ENCODE data around the gene CECR2.

CECR2 gene

GRCh38 chr22:17368554-17369438 lies 464 bp upstream of the CECR2 start:
- DNase-seq: peak; percentile 44

GRCh38 chr22:17370026-17370765 lies 936 bp downstream of the CECR2 start:
- no peak for DNase-seq

DNA sequence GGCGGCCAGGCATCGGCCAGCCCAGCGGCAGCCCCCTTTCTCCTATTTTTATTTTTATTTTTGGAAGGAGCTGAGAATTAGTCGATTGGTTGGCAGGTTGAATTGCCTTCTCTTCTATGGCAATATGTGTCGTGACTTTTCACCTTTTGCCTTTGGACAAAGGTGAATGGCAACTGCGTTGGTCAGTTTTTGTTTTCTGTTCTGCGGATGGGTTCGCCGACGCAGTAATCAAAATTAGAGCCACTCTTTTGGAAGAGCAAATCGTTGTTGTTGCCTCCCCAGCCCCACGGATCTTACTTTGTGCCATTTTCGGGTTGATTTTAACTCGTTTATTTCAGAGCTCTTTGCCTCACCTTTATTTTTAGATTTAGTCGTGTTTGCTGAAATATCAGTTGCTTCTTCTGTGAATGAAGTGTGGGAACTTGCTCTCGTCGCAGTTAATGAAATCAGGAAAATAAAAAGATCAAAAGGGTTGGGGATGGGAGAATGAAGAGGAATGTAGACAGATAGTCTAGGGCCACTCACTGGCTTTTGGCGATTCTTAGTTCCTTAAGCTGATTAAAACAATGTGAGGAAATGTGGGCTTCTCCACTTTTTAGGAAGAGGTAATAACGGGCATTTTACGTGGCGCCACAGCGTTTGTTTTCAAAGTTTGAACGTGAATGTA lies 1.6 kb downstream of the CECR2 start:
- no peak for DNase-seq

DNA sequence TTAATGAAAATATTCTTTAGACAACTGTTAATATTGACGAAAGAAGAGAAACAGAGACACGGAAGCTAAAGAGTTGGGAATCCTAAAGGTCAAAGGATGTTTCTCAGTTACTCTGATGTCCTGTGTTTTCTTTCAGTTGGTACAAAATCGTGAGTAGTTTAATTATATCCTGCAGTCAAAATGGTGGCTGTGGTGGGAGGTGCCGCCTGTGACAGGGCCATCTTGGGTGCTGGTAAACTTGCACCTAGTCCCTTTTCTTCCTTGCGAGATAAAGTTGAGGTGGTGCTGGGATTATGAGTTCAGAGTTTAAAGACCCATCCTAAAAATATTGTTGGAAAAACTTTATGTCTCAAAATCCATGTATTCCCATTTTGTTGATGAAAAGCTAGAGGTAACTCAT lies 2.2 kb downstream of the CECR2 start:
- DNase-seq: peak; percentile 10

DNA sequence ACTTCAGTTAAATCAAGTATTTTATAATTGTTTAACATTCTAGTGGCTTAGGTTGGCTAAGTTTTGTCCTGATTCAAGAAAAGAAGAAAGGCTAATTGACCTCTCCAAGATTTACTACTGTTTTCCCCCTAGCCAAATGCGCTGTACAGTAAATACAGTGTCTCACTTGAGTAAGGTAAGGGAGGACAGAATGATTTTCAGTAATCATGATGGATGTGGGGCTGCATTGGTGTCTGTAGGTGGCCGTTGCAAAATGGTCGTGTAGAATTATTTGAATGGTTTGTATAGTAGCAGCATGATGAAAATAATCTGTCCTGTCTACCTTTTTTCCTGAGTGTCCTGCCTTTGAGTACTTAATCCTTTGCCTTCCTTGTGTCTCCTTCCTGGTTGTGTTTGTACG lies 4.6 kb downstream of the CECR2 start:
- DNase-seq: peak; percentile 41

GRCh38 chr22:17375914-17376614 lies 6.8 kb downstream of the CECR2 start:
- DNase-seq: no peak

DNA sequence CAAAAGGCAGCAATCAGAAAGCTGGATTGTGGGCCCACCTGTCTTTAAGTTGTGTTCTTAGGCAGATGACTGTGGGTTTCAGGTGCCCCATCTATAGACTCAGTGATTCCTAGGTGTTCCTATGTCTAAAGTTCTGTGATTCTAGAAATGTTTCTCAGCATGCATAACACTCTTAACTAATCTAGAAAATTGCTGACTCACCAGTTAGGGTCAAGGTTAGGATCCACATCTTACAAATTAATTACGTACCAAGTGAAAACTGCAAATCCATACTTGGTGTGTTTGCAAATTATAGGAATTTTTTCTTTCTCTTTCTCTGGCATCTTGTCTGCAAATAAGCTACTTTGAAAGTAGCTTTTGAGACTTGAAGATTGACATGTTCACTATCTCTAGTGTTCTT lies 7.7 kb downstream of the CECR2 start:
- no peak for DNase-seq

GRCh38 chr22:17379944-17380343 lies 10.7 kb downstream of the CECR2 start:
- DNase-seq: no peak

DNA sequence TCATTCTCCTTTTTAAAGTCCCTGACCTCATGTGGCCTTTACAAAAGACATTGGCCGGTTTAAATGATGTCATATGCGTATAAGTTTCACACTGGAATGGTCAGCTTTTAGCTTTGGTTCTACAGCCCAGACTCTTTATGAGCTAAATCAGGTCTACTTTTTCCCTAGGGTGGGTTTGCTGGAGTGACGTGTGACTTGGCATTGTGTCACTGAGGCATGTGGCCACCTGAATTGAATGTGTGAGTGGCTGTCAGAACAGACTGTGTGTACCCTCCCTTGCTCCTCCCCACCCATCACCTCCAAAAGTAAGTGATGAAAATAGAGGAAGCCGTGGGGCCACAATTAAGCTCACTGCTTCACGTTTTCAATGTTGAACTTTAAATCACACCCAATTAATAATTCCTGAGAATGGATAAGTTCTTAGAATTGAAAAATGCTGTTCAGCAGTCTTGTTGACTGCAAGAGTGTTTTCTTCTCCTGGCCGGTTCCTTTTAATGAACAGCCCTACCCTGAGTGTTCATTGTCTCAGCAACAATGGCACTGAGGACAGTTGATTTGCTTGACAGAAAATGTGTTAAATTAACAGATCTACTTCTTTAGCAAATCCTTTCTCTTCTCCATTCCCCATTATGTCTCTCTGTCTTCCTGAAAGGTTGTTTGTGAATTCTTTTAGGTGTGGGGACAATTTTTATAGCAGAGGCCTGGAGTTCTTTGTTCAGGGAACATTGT lies 11.3 kb downstream of the CECR2 start:
- DNase-seq: no peak

DNA sequence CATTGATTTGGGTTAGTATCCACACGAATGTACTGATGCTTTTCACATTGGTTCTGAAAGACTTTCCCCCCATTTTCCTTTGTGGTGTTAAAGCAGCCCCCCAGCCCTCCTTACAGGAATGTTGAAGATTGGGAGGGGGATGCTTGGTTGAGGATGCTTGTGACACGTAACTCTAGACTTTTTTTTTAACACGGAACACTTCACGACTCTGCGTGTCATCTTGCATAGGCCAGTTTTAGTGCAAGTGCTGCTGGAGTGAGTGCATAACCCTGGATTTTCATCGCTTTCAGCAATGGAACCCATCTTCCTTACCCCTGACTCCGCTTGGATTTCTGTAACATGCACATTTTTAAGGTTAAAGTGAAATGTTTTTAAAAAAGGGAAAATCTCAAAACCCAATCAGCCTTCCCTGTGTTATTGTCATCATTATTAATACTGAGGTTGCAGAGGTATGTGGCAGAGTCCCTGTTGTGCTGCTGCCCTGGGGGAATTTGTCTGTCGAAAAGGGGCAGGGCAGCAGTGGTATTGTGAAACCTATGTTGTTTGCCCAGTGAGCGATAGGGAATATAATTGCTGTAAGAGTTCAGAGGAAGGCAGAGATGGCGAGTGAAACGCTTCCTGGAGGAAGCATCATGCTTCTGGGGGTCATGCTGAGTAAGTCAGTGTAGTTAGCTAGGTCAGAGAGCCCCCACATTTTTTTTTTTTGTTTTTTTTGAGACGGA lies 12.1 kb downstream of the CECR2 start:
- no peak for DNase-seq

GRCh38 chr22:17384612-17385330 lies 15.5 kb downstream of the CECR2 start:
- no peak for DNase-seq

GRCh38 chr22:17387356-17387755 lies 18.1 kb downstream of the CECR2 start:
- DNase-seq: peak; percentile 38

- DNase-seq: no peak
These were observed 19.0 kb downstream of the CECR2 start for GRCh38 chr22:17388235-17388634.

DNA sequence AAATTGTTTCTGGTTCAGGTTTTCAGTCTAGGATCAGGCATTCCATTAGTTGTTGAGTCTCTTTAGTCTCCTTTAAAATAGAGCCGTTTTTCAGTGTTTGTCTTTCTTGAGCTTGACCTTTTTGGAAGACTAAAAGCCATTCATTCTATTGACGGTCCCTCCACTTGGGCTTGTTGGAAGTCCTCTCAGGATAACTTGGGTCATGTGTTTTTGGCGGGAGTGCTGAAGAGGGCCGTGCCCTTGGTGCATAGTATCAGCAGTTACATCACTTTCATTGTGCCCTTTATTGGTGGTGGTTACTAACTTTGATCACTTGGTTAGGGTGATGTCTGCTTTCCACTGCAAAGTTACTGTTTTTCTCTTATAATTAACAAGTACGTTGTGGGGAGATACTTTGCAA lies 20.8 kb downstream of the CECR2 start:
- no peak for DNase-seq

- DNase-seq: no peak
These were observed 27.3 kb downstream of the CECR2 start for GRCh38 chr22:17396516-17396915.

DNA sequence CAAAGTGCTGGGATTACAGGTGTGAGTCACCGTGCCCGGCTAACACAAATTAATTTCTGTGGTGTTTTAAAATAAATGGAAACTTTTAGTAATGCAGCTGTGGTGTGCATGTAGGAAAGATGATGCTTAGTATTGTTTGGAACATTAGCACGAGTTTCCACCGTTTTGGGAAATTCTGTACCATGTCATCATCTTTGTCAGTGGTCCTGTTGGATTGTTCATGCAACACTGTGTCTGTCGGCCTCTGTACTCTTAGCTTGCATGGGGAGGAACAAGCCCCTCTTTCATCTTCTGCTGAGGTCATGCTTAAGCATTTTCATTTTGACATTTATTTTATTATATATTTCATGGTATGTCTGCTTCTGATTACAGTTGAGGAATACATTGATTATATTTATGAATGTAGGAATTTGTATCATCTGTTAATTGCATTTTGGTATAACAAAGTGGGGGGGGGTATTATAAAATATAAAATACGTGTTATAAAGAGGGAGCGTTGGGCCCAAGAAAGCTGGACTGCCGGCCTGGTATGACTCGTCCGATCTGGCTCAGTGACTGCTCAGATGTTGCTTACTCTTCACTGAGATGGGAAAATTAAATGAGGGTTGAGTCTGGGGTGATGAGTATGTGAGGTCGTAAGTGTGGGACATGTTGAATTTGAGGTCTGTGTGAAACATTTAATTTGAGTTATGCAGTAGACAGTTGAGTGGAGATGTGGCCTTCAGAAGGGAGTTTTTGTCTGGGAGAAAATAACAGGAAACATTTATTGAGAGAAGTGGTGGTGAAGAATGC lies 28.7 kb downstream of the CECR2 start:
- DNase-seq: no peak

GRCh38 chr22:17400305-17400704 lies 31.0 kb downstream of the CECR2 start:
- DNase-seq: peak; percentile 49

- no peak for DNase-seq
These were observed 32.5 kb downstream of the CECR2 start for GRCh38 chr22:17401728-17402127.

GRCh38 chr22:17402293-17402692 lies 33.0 kb downstream of the CECR2 start:
- no peak for DNase-seq

GRCh38 chr22:17403906-17404305 lies 34.6 kb downstream of the CECR2 start:
- no peak for DNase-seq
